Measurements from ENCODE around the gene GLT1D1. TPM values are rescaled to one million over a fixed set of nuclear protein-coding genes. Genes with fewer than 3 reads are reported as not detected.

GLT1D1 gene
- total RNA-seq, 1 experiment from 2014 or later, result not detected

- TF ChIP-seq REST (IDR thresholded peaks at IDR 0.05; ENCODE audit: low read depth), result no peak
- TF ChIP-seq FOSL1 (IDR thresholded peaks at IDR 0.05; ENCODE audit: low read depth), result no peak
- no peak for TF ChIP-seq EGR1 (IDR thresholded peaks at IDR 0.05; ENCODE audit: low read depth)
Observed at GRCh38 chr12:129005416-129005815, 152.1 kb downstream of the GLT1D1 start (continued).

DNA sequence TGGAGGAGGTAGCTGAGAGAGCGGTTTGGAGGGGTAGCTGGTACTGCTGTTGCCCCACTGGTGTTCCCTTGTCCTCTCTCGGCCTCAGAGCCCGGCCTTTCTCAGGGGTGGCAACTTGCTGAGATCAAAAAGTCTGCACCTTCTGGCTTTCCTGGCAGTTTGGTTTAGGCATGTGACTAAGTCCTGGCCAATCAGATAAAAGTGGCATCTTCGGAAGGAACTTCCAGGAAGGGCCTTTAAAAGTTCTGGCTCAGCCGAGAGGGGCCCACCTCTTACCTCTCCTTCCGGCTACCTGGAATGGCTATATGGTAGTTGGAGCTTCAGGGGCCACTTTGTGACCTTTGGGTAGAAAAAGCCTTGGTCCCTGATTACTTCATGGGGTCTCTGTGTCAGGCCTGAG, 152.6 kb downstream of the GLT1D1 start:
- H3K4me1 ChIP-seq (ENCODE audit: control insufficient read depth in 1 of 2, insufficient read depth in 2 of 2, low read length in 2 of 2), result no peaks in the 10 kb centered on the region
- no peak overlapping the region for H3K9ac ChIP-seq (ENCODE audit: low read length)
- H3K9me2 ChIP-seq (ENCODE audit: insufficient read depth), result no peaks in the 10 kb centered on the region
- no peaks in the 10 kb centered on the region; a peak in 1 of 4 replicates for H3K9me3 ChIP-seq (ENCODE audit: control insufficient read depth in 1 of 2, insufficient read depth in 1 of 2, low read depth in 1 of 2, low read length in 2 of 2)
- H3K27ac ChIP-seq (ENCODE audit: low read depth, low read length), result no peak overlapping the region
- no peak overlapping the region for H3K4me3 ChIP-seq (replicated peaks in 1 of 2; ENCODE audit: low read depth in 1 of 2, low read length in 2 of 2)
- H3K4me2 ChIP-seq (ENCODE audit: low read length), result no peak overlapping the region
- H3K79me2 ChIP-seq (ENCODE audit: insufficient read depth, low read length), result no peaks in the 10 kb centered on the region
- ChIA-PET CTCF (no interaction called here), RAD21 (ENCODE audit: low non-redundant PET in 1 of 2, low total read pairs in 2 of 2, uncharacterized antibody in 2 of 2, unreplicated experiment in 2 of 2) (no interaction called here), POLR2A (no interaction called here)
- intact Hi-C loops (cut with micrococcal nuclease), result no loop called here
- no TSS peak for BruUV-seq (replicated peaks)
- H3K27me3 ChIP-seq (ENCODE audit: insufficient read depth, low read length), result no peaks in the 10 kb centered on the region
- no peak for TF ChIP-seq JUND (IDR thresholded peaks at IDR 0.05)
- TF ChIP-seq YY1 (IDR thresholded peaks at IDR 0.05; ENCODE audit: extremely low read depth, insufficient replicate concordance, low read depth, low read length), result no peak
- no peak for TF ChIP-seq ZFX (IDR thresholded peaks at IDR 0.05)
- no peak for TF ChIP-seq EGR1 (IDR thresholded peaks at IDR 0.05; ENCODE audit: low read depth)
- TF ChIP-seq EZH2phosphoT487 (IDR thresholded peaks at IDR 0.05; ENCODE audit: borderline replicate concordance), result no peak
- TF ChIP-seq, protein P1, sequence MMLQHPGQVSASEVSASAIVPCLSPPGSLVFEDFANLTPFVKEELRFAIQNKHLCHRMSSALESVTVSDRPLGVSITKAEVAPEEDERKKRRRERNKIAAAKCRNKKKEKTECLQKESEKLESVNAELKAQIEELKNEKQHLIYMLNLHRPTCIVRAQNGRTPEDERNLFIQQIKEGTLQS (IDR thresholded peaks at IDR 0.05), result no peak
- TF ChIP-seq MAX (IDR thresholded peaks at IDR 0.05), result no peak
- TF ChIP-seq FOSL1 (IDR thresholded peaks at IDR 0.05; ENCODE audit: low read depth), result no peak
- no peak for TF ChIP-seq RAD21 (IDR thresholded peaks at IDR 0.05; ENCODE audit: low read depth)
- no peak for TF ChIP-seq SIN3A (IDR thresholded peaks at IDR 0.05; ENCODE audit: low read depth)
- no peak for TF ChIP-seq ELF1 (IDR thresholded peaks at IDR 0.05; ENCODE audit: borderline replicate concordance, low read depth)
- no peak for TF ChIP-seq CEBPB (IDR thresholded peaks at IDR 0.05; ENCODE audit: low read depth)
- TF ChIP-seq, protein P2, sequence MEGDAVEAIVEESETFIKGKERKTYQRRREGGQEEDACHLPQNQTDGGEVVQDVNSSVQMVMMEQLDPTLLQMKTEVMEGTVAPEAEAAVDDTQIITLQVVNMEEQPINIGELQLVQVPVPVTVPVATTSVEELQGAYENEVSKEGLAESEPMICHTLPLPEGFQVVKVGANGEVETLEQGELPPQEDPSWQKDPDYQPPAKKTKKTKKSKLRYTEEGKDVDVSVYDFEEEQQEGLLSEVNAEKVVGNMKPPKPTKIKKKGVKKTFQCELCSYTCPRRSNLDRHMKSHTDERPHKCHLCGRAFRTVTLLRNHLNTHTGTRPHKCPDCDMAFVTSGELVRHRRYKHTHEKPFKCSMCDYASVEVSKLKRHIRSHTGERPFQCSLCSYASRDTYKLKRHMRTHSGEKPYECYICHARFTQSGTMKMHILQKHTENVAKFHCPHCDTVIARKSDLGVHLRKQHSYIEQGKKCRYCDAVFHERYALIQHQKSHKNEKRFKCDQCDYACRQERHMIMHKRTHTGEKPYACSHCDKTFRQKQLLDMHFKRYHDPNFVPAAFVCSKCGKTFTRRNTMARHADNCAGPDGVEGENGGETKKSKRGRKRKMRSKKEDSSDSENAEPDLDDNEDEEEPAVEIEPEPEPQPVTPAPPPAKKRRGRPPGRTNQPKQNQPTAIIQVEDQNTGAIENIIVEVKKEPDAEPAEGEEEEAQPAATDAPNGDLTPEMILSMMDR (IDR thresholded peaks at IDR 0.05 in 2 of 3, conservative IDR thresholded peaks at IDR 0.05 in 1 of 3; ENCODE audit: borderline replicate concordance in 1 of 3, insufficient read depth in 1 of 3, low read depth in 2 of 3, low read length in 2 of 3), result no peak
- no peaks in the 10 kb centered on the region for H3K36me3 ChIP-seq (ENCODE audit: control insufficient read depth in 1 of 2, insufficient read depth in 2 of 2, low read length in 2 of 2)
- ATAC-seq, result no peak
- no peaks in the 10 kb centered on the region for H4K20me1 ChIP-seq (ENCODE audit: insufficient read depth)
- no peak overlapping the region for H2AFZ ChIP-seq (ENCODE audit: low read depth, low read length, poor library complexity, severe bottlenecking)
- DNase-seq (ENCODE audit: low read depth, low spot score), result no peak
